Fibroblast of skin of right quadriceps (primary cell): ENCODE results near the gene SIL1.
"Not testable (repeated sequence)": the region's sequence is repeated elsewhere in the genome, so short reads cannot be mapped to it uniquely, and the experiment has no call there.

Experiments
- DNase-seq: peaks from one replicate; pipeline ENCODE4 v3.0.0-alpha.2; 2013

The SIL1 gene

GRCh38 chr5:139063664-139064054 lies 134.5 kb downstream of the SIL1 start:
- no peak for DNase-seq

- DNase-seq, result no peak
These were observed 135.1 kb downstream of the SIL1 start for GRCh38 chr5:139062910-139063663.

GRCh38 chr5:139061856-139062255 lies 136.3 kb downstream of the SIL1 start:
- DNase-seq, result peak; percentile 19

GRCh38 chr5:139061274-139061673 lies 136.9 kb downstream of the SIL1 start:
- DNase-seq, result peak; percentile 76

- DNase-seq, result peak; percentile 90
These were observed 140.0 kb downstream of the SIL1 start for GRCh38 chr5:139058121-139058520.

GRCh38 chr5:139057045-139057939 lies 140.9 kb downstream of the SIL1 start:
- not testable (repeated sequence) for DNase-seq

GRCh38 chr5:139052975-139053374 lies 145.2 kb downstream of the SIL1 start:
- DNase-seq, result no peak

GRCh38 chr5:139051392-139051791 lies 146.8 kb downstream of the SIL1 start:
- no peak for DNase-seq

GRCh38 chr5:139050432-139050831 lies 147.7 kb downstream of the SIL1 start:
- DNase-seq, result no peak

- no peak for DNase-seq
These were observed 148.4 kb downstream of the SIL1 start for GRCh38 chr5:139049780-139050179.

- peak; percentile 25 for DNase-seq
These were observed 151.6 kb downstream of the SIL1 start for GRCh38 chr5:139046551-139046950.

- DNase-seq, result peak; percentile 26
These were observed 154.8 kb downstream of the SIL1 start for GRCh38 chr5:139043157-139043905.

- no peak for DNase-seq
These were observed 158.1 kb downstream of the SIL1 start for GRCh38 chr5:139040081-139040480.

GRCh38 chr5:139038613-139039305 lies 159.4 kb downstream of the SIL1 start:
- DNase-seq, result no peak

GRCh38 chr5:139037732-139038131 lies 160.4 kb downstream of the SIL1 start:
- no peak for DNase-seq

- DNase-seq, result not testable (repeated sequence)
These were observed 161.8 kb downstream of the SIL1 start for GRCh38 chr5:139036332-139036731.

- DNase-seq, result no peak
These were observed 171.0 kb downstream of the SIL1 start for GRCh38 chr5:139027150-139027549.

- DNase-seq, result no peak
These were observed 172.5 kb downstream of the SIL1 start for GRCh38 chr5:139025651-139026050.

GRCh38 chr5:139023286-139023685 lies 174.9 kb downstream of the SIL1 start:
- no peak for DNase-seq

- DNase-seq, result no peak
These were observed 175.6 kb downstream of the SIL1 start for GRCh38 chr5:139022528-139022927.

- DNase-seq, result no peak
These were observed 176.8 kb downstream of the SIL1 start for GRCh38 chr5:139021346-139021745.

- peak; percentile 13 for DNase-seq
These were observed 178.3 kb downstream of the SIL1 start for GRCh38 chr5:139019880-139020279.

GRCh38 chr5:139019211-139019610 lies 179.0 kb downstream of the SIL1 start:
- DNase-seq, result no peak
